ENCODE measurements around the gene PSEN1.

PSEN1 gene

GRCh38 chr14:73249108-73249507, 112.8 kb downstream of the PSEN1 start:
- Histone ChIP-seq H3K36me3 (ENCODE audit: insufficient read depth) (no peaks in the 10 kb centered on the region), H3K27ac (no peak overlapping the region), H3K4me1 (ENCODE audit: low read depth, poor library complexity, severe bottlenecking) (no peaks in the 10 kb centered on the region), H4K20me1 (ENCODE audit: insufficient read depth) (no peaks in the 10 kb centered on the region), H3K27me3 (ENCODE audit: insufficient read depth, low read depth) (no peaks in the 10 kb centered on the region), H2AFZ (ENCODE audit: low read depth) (no peak overlapping the region), H3K4me2 (no peak overlapping the region), H3K79me2 (ENCODE audit: insufficient read depth, low read depth) (no peaks in the 10 kb centered on the region), H3K4me3 (IDR thresholded peaks at IDR 0.05; ENCODE audit: insufficient read depth, low read depth, low read length) (no peak overlapping the region), H3K9ac (no peak overlapping the region)
- TF ChIP-seq CTCF (conservative IDR thresholded peaks at IDR 0.05; ENCODE audit: low read depth, low read length), result no peak

GRCh38 chr14:73249564-73250316, 113.4 kb downstream of the PSEN1 start:
- TF ChIP-seq CTCF (conservative IDR thresholded peaks at IDR 0.05; ENCODE audit: low read depth, low read length), result no peak

GRCh38 chr14:73250317-73250713, 114.0 kb downstream of the PSEN1 start:
- Histone ChIP-seq H2AFZ (ENCODE audit: low read depth) (no peak overlapping the region), H3K4me2 (no peak overlapping the region)

More at GRCh38 chr14:73249564-73250316, 113.4 kb downstream of the PSEN1 start:
- H3K9ac ChIP-seq, result no peak overlapping the region
- H3K79me2 ChIP-seq (ENCODE audit: insufficient read depth, low read depth), result no peaks in the 10 kb centered on the region
- H4K20me1 ChIP-seq (ENCODE audit: insufficient read depth), result no peaks in the 10 kb centered on the region
- no peak overlapping the region for H2AFZ ChIP-seq (ENCODE audit: low read depth)
- no peaks in the 10 kb centered on the region for H3K4me1 ChIP-seq (ENCODE audit: low read depth, poor library complexity, severe bottlenecking)
- H3K4me3 ChIP-seq (IDR thresholded peaks at IDR 0.05; ENCODE audit: insufficient read depth, low read depth, low read length), result no peak overlapping the region
- H3K4me2 ChIP-seq, result no peak overlapping the region
- no peaks in the 10 kb centered on the region for H3K36me3 ChIP-seq (ENCODE audit: insufficient read depth)
- no peaks in the 10 kb centered on the region for H3K27me3 ChIP-seq (ENCODE audit: insufficient read depth, low read depth)
- H3K27ac ChIP-seq, result no peak overlapping the region

GRCh38 chr14:73250781-73251500, 114.6 kb downstream of the PSEN1 start:
- Histone ChIP-seq H3K9ac (no peak overlapping the region), H3K4me1 (ENCODE audit: low read depth, poor library complexity, severe bottlenecking) (no peaks in the 10 kb centered on the region), H3K36me3 (ENCODE audit: insufficient read depth) (no peaks in the 10 kb centered on the region), H3K27me3 (ENCODE audit: insufficient read depth, low read depth) (no peaks in the 10 kb centered on the region), H3K27ac (no peak overlapping the region), H3K4me3 (IDR thresholded peaks at IDR 0.05; ENCODE audit: insufficient read depth, low read depth, low read length) (no peak overlapping the region), H3K79me2 (ENCODE audit: insufficient read depth, low read depth) (no peaks in the 10 kb centered on the region), H4K20me1 (ENCODE audit: insufficient read depth) (no peaks in the 10 kb centered on the region), H3K4me2 (no peak overlapping the region), H2AFZ (ENCODE audit: low read depth) (no peak overlapping the region)
- no peak for TF ChIP-seq CTCF (conservative IDR thresholded peaks at IDR 0.05; ENCODE audit: low read depth, low read length)

More at GRCh38 chr14:73250317-73250713, 114.0 kb downstream of the PSEN1 start:
- Histone ChIP-seq H3K27me3 (ENCODE audit: insufficient read depth, low read depth) (no peaks in the 10 kb centered on the region), H3K4me3 (IDR thresholded peaks at IDR 0.05; ENCODE audit: insufficient read depth, low read depth, low read length) (no peak overlapping the region), H3K36me3 (ENCODE audit: insufficient read depth) (no peaks in the 10 kb centered on the region), H3K27ac (no peak overlapping the region), H3K79me2 (ENCODE audit: insufficient read depth, low read depth) (no peaks in the 10 kb centered on the region), H3K4me1 (ENCODE audit: low read depth, poor library complexity, severe bottlenecking) (no peaks in the 10 kb centered on the region), H3K9ac (no peak overlapping the region), H4K20me1 (ENCODE audit: insufficient read depth) (no peaks in the 10 kb centered on the region)
- no peak for TF ChIP-seq CTCF (conservative IDR thresholded peaks at IDR 0.05; ENCODE audit: low read depth, low read length)
